GM21723 (cell line): ENCODE results near the gene ANGPTL7.
"Not testable (repeated sequence)": the region's sequence is repeated elsewhere in the genome, so short reads cannot be mapped to it uniquely, and the experiment has no call there.

Experiments used
- ATAC-seq: cut with Tn5 transposase; IDR thresholded peaks from one replicate; pipeline ENCODE4 v1.9.1; 2021; ENCODE audit warnings: mild to moderate bottlenecking, moderate library complexity; ENCODE audit not compliant: unreplicated experiment

ANGPTL7 gene, protein sequence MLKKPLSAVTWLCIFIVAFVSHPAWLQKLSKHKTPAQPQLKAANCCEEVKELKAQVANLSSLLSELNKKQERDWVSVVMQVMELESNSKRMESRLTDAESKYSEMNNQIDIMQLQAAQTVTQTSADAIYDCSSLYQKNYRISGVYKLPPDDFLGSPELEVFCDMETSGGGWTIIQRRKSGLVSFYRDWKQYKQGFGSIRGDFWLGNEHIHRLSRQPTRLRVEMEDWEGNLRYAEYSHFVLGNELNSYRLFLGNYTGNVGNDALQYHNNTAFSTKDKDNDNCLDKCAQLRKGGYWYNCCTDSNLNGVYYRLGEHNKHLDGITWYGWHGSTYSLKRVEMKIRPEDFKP

DNA sequence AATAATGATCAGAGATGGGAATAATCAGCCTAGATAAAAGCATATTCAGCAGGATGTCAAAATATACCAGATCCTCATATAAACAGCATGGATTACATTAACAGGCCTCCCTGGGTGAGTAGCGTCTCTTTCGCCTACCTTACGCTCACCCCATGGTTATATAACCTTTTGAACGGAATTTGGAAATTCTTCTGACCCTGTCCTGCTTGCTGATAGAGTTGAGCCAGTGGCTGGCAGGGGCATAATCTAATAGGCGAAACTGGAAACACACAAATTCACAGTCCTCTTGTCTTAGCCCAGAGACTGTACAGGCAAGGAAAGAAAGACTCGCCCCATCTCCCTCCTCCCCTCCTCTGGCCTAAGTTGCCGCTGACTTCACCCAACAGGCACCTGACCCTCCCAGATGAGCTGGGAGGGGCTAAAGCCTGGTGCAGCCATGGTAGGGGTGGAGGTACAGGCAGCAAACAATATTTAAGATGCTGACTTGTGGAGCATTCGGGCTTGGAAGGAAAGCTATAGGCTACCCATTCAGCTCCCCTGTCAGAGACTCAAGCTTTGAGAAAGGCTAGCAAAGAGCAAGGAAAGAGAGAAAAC lies at the start of gene ANGPTL7:
TSS of gene ANGPTL7 (plus strand) at position 498 of the 594 bp plus-strand sequence. CDS start 225 bp downstream, outside the sequence.
- ATAC-seq = no peak

DNA sequence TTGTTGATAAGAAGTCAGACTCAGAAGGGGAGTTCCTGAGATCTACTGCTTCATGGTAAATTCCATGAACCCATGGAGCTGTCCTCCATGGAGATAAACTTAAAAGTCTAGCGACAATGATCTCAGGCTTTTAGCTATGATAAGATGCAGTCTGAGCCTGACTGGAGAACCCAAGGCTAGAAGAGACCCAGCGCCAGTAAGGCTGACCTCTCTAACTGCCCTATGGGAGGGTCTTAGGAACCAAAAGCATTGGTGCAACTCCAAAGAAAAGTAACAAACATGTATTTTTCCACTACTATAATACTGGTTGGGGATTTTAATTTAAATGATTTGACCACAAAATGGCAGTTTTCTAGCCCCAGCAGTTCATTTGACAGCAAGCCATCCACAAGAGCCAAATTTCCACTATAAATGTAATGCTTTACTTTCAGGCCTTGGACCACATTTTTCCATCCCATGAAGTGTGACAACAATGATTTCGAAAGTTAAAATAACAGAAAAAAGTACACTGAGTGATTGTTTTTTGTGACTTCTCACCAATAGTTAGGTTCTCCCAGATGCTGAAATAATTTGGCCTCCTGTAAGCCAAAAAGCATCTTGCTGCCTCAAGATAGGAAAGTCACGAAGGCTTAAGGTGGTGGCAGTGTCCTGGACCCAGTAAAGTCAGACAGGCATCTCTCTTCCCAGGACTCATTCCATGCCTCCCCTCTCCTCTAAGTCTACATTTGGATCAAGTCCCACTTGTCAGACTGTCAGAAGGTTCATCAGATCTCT lies 46.4 kb upstream of the ANGPTL7 start:
- no peak for ATAC-seq

DNA sequence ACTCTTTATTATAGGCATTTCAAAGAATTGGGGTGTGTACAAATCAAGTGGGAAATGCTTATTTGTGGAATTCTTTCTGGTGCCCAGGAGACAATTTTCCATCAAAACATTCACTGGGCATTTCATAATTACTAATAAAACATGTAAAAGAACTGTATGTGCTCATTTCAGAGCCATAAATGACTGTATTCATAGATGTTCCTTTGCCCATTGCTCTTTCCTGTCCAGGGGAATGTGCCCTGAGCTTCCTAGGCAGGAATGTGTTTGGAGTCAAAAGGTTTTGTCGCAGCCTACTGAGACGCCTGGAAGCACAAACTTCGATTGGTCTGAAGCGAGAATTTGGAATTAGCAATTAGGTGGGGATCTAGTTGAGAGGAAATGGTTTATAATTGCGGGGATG lies 45.8 kb upstream of the ANGPTL7 start:
- ATAC-seq = no peak

DNA sequence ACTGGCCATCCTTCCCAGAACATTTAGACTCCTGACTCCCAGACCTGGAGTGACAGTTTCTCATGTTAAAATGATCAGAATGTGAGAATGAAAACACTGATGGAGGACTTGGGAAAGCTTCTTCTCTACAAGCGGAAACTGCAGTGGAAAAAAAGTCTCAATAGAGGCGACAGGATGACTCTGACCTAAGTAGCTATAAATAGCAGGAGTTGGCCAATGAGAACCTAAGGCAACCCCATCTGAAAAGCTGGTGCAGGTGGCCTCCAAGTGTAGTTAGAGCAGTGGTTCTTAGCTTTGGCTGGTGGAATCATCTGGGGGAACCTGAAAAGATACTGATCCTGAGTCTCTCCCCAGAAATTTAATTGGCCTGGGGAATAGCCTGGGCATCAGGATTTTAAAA lies 45.2 kb upstream of the ANGPTL7 start:
- no peak for ATAC-seq

DNA sequence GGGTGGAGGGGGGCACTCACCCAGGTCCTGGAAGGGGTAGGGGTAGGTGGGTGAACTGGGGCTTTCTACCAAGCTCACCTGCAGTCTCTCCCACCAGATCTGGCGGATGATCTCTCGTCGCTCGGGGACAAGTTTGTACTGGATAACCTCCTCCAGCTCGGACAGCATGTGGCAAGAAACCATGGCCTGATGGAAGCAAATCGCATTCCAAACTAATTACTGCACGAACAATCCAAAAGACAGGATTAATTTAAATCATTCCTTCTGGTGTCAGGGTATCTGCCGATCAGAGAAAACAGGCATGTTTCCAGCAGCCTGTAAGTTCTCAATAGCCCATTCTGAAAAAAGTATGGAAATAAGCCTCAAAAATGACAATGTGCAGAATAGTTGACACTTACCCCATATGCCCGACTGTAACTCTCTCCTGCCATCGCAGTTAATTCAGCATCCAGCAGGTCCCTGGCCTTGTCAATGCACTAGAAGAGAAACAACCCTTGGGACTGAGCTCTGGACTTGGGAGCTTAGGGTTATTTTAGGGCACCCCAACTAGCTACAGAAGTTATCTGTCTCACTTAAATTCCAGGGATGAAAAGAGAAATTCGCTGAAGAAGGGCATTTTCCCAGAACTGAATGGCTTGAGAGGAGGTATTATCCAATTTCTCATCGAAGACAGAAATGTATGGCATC lies 44.4 kb upstream of the ANGPTL7 start:
- no peak for ATAC-seq

DNA sequence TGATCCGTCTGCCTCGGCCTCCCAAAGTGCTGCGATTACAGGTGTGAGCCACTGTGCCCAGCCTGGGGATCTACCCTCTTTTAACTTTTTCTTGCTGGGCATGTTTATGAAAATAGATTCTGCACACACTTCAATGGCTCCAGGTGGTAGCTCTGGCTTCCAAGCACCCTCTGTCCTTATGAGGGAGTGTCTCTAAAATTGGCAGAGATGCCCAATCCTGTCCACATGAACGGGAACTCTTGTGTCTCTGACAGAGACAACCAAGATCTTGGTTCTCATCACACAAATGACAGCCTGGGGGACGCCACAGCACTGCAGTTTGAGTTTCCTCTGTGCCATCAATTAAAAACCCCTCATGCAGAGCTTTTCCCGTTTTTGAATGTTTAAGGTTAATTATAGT lies 43.4 kb upstream of the ANGPTL7 start:
- no peak for ATAC-seq

DNA sequence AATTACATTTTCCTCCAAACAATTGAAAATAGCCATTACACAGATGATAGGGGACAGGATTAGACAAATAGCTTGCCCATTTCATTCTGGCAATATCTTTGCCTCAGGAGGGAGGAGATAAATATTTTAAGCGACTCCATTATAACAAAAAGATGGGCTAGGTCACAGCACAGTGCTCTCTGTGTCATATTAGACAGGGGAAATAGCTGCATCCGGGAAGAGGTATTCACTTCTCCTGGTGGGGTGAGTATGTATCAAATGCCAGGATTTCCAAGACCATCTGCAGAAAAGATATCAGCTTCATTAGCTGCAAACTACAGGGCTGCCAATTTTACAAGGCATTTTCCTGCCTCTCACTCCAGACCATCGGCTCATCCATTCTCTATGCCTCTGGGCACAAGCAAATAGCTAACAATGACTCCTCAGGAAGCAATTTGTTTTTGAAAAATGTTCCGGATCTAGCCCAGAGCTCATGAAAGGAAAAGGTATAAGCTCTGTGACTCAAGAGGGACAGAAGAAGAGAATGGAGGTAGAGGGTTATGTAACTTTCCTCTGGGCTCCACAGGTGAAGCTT lies 41.9 kb upstream of the ANGPTL7 start:
- ATAC-seq = no peak

DNA sequence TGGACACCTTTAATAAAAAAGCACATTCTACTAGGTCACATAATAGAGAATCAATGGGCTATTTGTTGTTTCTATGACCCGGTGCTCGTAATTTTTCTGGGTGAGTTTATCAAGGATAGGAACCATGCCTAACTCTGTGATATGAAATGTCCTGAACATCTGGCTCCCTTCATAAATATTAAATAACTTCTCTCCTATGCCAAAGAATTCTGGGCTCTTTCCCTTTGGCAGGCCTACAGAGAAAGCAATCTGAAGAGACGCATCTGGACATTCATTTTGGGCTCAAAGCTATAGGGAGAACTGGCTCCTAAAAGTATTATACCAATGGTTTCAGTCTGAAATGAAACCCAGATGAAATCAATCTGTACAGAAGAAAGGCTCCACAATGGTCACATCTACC lies 38.8 kb upstream of the ANGPTL7 start:
- no peak for ATAC-seq

DNA sequence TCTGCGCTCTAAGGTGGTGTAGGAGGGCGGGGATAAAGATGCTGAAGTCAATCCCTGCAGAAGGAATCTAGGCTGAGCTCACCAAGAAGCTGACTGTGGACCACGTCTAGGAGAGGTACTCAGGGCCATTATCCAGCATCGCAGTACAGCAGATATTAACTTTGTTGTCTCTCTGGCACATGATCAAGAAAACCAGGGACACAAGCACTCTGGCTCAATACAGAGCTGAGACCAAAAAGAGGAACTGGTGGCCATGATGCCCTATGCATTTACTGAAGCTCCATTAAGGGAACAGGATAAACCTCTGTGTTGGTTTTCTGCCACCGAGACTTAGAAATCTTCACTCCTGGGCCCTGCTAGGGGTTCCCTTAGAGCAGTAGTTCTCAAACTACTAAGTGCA lies 38.0 kb upstream of the ANGPTL7 start:
- no peak for ATAC-seq

DNA sequence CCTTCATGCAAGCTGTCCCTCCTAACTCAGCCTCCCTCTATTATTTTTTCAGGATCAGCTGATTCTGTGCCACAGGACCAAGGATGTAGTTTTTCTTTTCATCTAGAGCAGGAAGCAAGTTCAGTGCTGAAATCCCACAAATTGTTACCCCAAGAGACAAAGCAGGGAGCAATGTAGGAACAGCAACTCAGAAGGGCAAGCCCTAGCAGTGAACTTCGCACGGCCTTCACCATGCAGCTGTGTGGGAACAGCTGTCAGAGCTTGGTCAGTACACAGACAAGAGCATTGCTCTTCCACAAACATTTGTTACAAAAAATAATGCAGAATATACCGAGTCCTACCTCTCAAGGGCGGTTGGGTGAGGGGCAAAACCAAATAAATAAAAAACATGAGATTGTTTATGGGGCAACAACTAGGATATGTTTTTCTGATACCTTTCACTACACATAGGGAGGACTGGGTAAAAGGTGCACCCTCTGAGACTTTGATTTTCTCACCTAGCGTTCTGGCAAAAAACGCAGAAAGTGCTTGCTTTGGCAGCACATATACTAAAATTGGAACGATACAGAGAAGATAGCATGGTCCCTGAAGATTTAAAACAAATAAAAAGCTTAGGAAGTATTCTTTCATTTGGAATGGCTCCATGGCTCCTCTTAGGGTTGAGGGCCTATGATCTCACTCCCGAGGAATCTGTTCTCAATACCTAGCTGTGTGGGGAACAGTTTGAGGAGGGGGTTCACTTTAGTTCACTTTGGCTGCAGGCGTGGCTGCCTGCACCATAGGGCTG lies 37.1 kb upstream of the ANGPTL7 start:
- ATAC-seq = no peak

DNA sequence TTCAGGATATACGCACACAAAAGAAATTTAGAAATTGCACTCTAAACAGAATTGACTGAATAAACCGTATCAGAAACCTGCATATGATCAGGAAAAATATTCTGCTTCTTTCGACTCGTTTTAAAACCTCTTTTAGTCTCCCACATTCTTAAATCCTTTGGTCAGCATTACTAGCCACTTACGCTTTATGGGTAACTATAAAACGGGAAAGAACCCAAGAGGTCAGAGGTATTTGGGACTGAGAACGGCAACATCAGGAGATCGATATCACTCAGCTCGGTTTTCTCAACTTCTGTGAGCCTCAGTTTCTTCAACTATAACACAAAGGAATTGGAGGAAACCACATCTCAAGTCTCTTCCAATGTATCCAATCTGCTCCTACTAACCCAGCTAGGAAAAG lies 36.4 kb upstream of the ANGPTL7 start:
- ATAC-seq = no peak

DNA sequence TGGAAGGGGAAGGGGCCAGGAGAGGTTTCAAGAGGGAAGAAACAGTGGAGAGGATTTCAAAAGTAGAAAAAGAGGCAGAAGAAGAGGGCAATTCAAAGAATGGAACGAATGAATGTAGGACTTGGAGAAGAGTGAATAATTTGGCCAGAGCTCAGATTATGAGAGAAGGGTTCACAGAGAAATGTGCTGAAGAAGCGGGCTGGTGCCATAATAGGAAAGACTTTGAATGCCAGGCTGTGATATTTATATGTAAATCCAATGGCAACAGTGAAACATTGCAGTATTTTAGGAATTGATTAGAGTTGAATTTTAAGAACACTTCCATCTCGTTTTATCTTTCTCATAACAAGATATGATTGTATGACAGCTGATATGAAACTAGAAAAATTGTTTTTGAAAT lies 36.0 kb upstream of the ANGPTL7 start:
- no peak for ATAC-seq

DNA sequence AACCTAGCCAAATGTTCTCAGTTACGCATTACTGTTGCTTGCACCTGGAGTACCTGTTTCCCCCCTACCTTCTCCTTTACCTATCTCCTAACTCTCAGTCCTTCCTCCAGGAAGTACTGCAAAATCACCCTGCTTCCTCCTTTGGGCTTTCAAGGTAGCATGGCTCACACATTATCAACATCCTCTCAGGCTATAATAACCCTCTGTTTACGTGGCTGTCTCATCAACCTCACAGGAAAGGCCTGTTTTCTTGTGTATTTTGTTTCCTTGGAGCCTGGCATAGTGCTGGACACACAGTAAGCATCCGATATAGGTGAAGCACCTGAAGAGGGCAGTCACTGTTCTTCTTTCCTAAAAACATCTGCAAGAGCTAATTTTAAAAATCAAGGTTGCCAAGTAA lies 32.7 kb upstream of the ANGPTL7 start:
- ATAC-seq = no peak

DNA sequence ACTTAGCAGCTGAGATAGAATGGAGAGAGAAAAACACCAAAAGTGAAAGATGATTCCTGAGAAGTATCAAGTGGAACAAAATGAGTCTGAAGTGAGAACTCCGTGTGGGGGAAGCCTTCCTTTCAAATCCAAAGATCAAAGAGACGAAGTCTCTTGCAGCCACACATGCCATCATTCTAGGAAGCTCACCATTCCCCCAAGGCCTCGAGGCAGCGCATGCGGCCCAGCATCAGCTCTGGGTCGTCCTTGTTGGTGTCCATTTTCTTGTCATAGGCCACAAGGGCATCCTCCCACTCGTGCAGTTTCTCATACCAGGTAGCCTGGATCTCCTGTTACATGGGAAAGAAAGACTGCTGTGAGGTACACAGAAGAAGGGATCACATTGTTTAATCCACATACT lies 32.2 kb upstream of the ANGPTL7 start:
- ATAC-seq = no peak

DNA sequence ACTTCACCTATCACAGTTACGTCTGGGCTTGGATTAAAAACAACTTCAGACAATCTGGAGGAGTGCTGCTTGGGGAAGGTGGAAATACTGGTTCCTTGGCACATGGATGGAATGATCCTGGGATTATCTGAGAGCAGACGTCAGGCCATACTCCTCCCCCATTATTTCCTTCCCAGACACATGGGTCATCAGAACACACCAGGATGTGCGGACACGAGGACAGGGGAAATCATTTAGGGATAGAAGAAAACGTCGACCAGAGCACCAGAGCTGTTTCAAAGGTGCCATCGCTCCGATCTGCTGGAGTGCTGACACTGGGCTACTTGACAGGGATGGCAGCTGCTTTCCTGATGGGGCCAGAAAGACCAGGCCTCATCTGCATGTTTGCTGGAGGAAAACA lies 31.8 kb upstream of the ANGPTL7 start:
- no peak for ATAC-seq

DNA sequence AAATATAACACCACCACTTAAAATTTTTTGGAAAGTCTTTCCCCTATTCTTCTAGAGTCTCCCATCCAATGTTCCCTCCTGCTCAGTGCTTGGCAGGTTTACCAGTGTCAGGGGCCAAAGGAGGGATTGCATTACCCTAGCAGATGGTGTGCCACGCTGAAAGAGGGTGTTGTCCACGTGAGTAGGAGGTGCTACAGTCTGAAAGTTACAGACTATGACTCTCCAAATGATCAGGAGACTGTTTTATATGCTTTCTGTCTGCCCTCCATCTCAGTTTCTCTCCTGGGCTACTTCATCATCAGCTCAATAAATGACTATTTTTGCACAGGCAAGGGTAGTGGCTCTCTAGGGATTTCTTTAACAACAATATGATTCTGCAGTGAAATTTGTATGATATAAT lies 31.3 kb upstream of the ANGPTL7 start:
- ATAC-seq = no peak

DNA sequence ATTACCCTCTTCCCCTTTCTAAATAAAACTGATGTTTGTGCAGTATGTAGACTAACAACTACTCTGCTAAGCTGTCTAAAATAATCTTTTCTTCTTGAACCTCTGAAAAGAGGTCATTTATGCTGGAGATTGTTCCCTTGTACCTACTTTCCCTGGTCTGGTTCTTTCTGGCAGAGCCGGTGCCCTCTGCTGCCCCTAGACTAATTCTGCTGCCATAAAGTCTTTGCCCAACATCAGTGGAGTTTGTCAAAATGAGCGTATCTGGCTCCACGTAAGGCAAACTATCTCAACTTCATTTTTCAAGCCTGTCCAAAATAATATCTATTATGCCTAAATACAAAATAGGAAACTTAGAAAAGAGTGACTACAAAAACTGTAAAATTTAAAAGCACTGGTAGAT lies 30.9 kb upstream of the ANGPTL7 start:
- ATAC-seq = no peak

DNA sequence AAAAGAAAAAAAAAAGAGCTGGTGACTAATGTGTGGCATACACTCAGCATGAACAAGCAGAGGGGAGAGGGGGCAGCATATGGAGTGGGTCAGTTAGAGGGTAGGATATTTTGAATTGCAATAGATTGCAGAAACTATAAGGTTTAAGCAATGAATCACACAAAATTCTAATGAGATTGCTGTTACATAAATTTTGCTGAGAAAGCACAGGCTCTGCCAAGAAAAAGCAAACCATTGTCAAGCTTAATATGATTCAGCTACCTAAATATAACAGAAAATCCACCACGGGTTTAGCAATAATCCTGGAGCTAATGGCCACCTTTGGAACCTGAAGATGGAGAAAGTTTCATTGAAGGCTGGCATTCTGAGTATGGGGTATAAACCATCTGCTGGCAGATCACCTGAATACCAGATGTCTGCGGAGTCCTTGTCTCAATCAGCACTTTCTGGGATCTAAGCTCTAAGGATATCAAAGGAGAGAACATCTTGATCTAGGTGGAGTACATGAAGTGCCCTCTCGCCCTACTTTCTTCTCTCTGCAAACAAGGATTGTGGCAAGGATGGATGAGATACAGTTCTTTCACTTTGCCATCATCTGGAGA lies 30.3 kb upstream of the ANGPTL7 start:
- ATAC-seq = no peak

DNA sequence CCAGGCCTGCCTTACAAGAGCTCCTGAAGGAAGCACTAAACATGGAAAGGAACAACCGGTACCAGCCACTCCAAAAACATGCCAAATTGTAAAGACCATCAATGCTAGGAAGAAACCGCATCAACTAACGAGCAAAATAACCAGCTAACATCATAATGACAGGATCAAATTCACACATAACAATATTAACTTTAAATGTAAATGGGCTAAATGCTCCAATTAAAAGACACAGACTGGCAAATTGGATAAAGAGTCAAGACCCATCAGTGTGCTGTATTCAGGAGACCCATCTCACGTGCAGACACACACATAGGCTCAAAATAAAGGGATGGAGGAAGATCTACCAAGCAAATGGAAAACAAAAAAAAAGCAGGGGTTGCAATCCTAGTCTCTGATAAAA lies 26.4 kb upstream of the ANGPTL7 start:
- not testable (repeated sequence) for ATAC-seq

DNA sequence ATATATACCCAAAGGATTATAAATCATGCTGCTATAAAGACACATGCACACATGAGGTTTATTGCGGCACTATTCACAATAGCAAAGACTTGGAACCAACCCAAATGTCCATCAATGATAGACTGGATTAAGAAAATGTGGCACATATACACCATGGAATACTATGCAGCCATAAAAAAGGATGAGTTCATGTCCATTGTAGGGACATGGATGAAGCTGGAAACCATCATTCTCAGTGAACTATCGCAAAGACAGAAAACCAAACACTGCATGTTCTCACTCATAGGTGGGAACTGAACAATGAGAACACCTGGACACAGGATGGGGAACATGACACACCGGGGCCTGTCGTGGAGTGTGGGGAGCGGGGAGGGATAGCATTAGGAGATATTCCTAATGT lies 22.4 kb upstream of the ANGPTL7 start:
- ATAC-seq = not testable (repeated sequence)
